K562 treated with DMSO at 1 percent for 12 hours (cell line): ENCODE measurements around the gene TLE2. TPM values are rescaled to one million over a fixed set of nuclear protein-coding genes. Genes with fewer than 3 reads are reported as not detected.

Experiments
- total RNA-seq: library from RNA; unstranded; fragments of 300-600 nt; gene quantifications from 2 replicates; pipeline ENCODE4 v1.2.3, GENCODE V29; 2022; ENCODE audit not compliant: insufficient read depth

The TLE2 gene
- 35.1 and 53.0 TPM in 2 replicates for total RNA-seq

GRCh38 chr19:3029065-3029923 is at the start of gene TLE2:
Gene TLE2 (minus strand): TSS chr19:3029280. CDS start chr19:3028904, 376 bp downstream.

GRCh38 chr19:3062165-3063105 is 33.4 kb upstream of the TLE2 start, which contains the start of gene TLE5:
Gene TLE5 (minus strand): TSS chr19:3062495. CDS start chr19:3062200, 295 bp downstream.

DNA sequence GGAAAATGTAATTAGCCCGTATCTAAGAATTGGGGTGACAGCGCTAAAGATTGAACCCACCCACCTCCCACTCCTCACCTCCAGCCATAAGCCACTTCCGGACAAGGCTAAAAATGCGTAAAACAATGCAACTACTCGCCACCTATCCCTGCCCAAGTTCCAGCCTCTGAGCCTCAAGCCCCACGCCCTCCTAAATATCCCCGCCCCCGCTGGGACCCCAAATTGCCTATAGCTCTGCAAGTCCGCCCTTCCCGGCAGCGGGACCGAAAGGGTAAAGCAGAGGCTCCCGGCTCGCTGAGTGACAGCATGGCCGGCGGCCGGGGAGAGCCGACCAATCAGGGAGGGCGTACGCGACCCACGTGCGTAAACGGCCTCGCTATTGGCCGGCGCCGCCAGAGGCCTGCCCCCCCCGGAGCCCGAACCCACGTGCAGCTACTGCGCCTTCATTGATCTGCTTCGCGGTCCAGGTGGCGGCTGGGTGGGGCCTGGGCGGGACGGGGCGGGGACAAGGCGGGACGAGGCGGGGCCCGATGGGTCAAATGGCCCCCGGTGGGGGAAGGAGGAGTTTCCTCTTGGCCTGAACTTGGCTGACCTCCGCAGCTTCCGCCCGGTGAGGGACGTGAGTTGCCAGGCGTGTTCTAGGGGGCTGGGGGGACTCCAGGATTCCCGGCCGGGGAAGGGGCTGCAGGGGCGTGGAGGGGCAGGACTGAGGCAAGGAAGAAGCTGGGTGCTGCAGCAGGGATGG is 51.9 kb downstream of the TLE2 start, which contains the start of gene TLE6:
TSS of gene TLE6 (plus strand) at position 564 of the 745 bp plus-strand sequence. CDS start 670 bp downstream, outside the sequence.

Other genes with a start within 250 kb of the TLE2 start
- gene SGTA, start 246.0 kb downstream of the TLE2 start, total RNA-seq: 100 and 123 TPM in 2 replicates
- gene THOP1, start 243.8 kb downstream of the TLE2 start, total RNA-seq: 103 and 154 TPM in 2 replicates
- gene ZNF554, start 209.4 kb downstream of the TLE2 start, total RNA-seq: 1.8 and 2.7 TPM in 2 replicates
- 1.0 and 4.9 TPM in 2 replicates for gene ZNF555, start 187.8 kb downstream of the TLE2 start, total RNA-seq
- gene ZNF556, start 161.9 kb downstream of the TLE2 start, total RNA-seq: 0.96 TPM in 1 of 2 replicates, not detected in the other
- 2.4 and 5.7 TPM in 2 replicates for gene ZNF57, start 128.4 kb downstream of the TLE2 start, total RNA-seq
- 8.4 and 9.3 TPM in 2 replicates for gene ZNF77, start 84.3 kb downstream of the TLE2 start, total RNA-seq
- 5.8 and 8.3 TPM in 2 replicates for gene TLE6, start 51.7 kb downstream of the TLE2 start, total RNA-seq
- 318 and 363 TPM in 2 replicates for gene TLE5, start 33.2 kb upstream of the TLE2 start, total RNA-seq
- gene GNA11, start 65.1 kb upstream of the TLE2 start, total RNA-seq: 19.8 and 32.9 TPM in 2 replicates
- not detected in 2 replicates for gene GNA15, start 106.8 kb upstream of the TLE2 start, total RNA-seq
- not detected in 2 replicates for gene S1PR4, start 149.5 kb upstream of the TLE2 start, total RNA-seq
- gene NCLN, start 156.7 kb upstream of the TLE2 start, total RNA-seq: 48.9 and 57.2 TPM in 2 replicates
- gene CELF5, start 195.4 kb upstream of the TLE2 start, total RNA-seq: not detected in 2 replicates